ENCODE results near the gene C19orf25.
"Not testable (repeated sequence)": the region's sequence is repeated elsewhere in the genome, so short reads cannot be mapped to it uniquely, and the experiment has no call there.

C19orf25 gene

DNA sequence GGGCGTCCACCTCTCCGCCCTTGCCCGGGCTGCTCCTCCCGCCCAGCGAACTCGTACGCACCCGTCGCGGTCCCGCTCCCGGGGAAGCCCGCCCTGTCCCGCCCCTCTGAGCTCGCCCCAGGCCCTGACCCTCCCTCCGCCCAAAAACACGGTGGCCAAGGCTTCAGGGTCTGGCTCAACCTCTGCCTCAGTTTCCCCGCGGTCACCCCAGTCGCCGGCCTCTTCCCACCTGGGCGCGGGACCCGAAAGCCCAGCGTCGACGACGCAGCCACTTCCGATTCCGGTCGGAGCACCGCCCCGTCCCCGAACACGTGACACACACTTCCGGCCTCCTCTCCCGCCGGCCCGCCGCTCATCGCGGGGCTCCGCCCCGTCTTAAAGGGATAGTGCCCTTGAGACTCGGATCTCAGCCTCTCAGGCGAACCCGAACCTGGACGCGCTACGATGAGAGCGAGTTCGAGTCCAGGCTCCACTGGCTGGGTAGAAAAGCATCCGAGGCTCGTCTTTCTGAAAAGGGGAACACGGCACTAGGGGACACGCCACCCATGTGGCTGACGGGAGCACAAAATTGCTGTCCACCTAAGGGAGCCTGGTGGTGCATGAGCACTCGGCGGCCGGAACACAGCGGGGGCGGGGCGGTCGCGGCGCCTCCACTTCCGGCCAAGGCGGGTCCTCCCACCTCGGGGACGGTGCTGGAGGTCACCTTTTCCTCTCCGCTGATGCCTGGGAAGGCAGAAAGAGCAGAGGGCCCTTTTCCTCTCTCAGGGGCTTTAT lies at the start of gene C19orf25:
Gene C19orf25 (minus strand): TSS at position 282 of the 774 bp plus-strand sequence. CDS start 312 bp downstream, outside the sequence.
- DNase-seq (ENCODE audit: low spot score), result peak; percentile 97

DNA sequence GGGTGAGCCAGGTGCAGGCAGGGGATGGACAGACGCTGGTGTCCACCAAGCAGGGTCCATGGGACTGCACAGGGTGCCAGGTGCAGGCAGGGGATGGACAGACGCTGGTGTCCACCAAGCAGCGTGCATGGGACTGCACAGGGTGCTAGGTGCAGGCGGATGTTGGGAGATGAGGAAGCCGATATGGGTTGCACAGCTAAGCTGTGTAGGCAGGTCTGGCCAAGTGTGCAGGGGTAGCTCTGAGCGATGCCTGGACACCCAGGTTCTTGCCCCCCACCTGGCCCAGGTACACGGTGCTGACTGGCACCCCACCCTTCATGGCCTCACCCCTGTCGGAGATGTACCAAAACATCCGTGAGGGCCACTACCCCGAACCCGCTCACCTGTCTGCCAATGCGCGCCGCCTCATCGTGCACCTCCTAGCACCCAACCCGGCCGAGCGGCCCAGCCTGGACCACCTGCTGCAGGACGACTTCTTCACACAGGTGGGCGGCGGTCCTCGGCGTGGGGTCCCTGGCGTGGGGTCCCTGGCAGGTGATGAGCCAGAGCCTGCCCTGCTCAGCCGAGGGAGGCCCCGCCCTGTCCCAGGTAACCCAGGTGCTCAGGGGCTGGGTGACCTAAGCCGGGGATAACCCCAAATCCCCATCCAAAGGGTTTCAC lies 48.8 kb upstream of the C19orf25 start:
- DNase-seq (ENCODE audit: low spot score), result no peak

DNA sequence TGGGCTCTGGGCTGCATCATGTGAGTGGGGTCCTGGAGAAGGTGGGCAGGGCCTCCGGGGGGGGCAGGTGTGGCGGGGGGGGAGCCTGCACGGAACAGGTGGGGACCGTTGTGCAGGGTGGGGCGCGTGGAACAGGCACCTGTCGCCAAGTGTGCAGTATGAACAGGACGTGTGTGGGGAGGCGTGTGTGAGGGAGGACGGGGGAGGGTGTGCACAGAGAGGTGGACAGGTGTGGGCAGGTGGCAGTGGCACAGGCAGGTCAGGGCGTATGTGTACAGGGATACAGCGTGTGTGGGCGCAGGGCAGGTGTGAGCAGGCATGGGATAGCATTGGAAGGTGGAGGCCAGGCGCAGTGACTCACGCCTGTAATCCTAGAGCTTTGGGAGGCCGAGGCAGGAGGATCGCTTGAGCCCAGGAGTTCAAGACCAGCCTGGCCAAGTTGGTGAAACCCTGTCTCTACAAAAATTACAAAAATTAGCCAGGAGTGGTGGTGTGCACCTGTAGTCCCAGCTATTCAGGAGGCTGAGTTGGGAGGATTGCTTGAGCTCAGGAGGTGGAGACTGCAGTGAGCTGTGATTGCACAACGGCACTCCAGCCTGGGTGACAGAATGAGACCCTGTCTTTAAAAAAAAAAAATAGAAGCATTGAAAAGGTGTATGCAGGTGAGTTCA lies 48.1 kb upstream of the C19orf25 start:
- DNase-seq (ENCODE audit: low spot score), result no peak

DNA sequence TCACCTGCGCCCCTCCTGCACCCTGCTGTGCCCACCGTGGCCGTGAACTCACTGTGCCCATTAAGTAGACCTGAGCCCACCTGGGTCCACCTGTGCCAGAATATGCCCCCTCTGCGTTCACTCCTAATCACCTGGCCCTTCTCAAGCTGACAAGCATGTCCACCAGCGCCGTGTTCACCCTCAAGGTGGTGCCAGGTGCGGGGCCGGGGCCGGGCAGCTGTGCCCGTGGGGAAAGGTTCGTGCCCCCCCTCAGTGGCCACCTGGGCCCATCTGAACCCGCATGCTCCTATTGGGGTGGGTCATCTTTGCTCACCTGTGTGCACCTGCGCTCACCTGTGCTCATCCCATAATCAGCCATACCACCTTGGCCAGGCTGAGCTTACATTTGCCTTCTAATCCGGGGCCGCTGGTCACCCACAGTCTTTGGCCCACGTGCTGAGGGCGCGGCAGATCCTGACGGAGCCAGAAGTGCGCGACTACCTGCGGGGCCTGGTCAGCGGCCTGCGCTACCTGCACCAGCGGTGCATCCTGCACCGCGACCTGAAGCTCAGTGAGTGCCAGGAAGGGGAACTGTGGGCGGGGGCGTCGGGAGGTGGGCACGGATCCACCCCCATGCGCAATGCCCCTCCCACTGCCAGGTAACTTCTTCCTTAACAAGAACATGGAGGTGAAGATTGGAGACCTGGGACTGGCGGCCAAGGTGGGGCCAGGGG lies 47.2 kb upstream of the C19orf25 start:
- DNase-seq (ENCODE audit: low spot score), result no peak

DNA sequence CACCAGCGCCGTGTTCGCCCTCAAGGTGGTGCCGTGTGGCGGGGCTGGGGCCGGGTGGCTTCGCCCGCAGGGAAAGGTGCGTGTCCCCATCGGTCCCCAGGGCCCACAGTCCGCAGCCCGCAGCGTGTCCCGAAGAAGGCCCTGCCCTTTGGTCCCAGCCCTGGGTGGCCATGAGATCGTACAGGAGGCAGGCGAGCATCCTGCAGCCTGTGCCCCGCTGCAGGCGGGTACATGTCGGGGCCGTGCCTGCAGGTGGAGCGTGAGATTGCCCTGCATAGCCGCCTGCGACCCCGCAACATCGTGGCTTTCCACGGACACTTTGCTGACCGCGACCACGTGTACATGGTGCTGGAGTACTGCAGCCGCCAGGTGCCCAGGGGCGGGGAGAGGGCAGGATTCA lies 46.3 kb upstream of the C19orf25 start:
- DNase-seq (ENCODE audit: low spot score), result no peak

DNA sequence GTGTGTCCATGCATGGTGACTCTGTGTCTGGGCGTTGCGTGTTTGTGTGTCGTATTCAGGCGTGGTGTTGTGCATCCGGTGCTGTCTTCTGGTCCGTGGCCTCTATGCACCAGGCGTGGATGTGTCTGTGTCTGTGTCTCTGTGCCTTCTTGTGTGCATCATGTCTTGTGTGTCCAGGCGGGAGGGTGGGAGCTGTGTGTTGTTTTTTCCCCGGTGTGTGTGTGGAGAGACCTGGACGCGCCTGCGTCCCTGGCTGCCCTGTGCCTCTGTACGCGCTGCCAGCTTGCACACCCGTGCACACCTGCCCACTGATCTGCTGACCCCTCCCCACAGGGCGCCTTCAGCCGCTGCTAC lies 45.9 kb upstream of the C19orf25 start:
- no peak for DNase-seq (ENCODE audit: low spot score)

GRCh38 chr19:1524287-1524971 lies 45.4 kb upstream of the C19orf25 start:
- no peak for DNase-seq (ENCODE audit: low spot score)

- peak; percentile 66 for DNase-seq (ENCODE audit: low spot score)
These were observed 44.6 kb upstream of the C19orf25 start, which contains the start of gene PLK5 for GRCh38 chr19:1523412-1524286. PLK5 (plus strand) TSS chr19:1524077; CDS start chr19:1526997, 2,920 bp downstream.

DNA sequence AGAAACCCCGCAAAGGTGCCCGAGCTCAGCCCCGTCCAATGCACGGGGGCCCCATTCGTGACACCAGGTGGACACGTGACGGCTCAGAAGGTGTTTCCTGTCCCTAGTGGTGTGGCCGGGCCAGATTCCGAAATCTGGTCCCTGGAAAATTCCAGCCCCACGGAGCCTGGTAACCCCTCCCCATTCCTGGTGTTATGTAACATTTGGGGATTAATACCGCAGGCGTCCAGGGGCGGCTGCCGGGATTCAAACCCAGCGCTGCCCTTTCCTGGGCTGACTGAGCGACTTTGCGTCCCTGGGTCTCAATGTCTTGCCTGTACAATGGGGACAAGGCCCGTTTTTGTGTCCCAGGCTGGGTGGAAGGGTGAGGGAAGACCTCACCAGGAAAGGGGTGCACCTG lies 43.8 kb upstream of the C19orf25 start:
- DNase-seq (ENCODE audit: low spot score), result no peak

DNA sequence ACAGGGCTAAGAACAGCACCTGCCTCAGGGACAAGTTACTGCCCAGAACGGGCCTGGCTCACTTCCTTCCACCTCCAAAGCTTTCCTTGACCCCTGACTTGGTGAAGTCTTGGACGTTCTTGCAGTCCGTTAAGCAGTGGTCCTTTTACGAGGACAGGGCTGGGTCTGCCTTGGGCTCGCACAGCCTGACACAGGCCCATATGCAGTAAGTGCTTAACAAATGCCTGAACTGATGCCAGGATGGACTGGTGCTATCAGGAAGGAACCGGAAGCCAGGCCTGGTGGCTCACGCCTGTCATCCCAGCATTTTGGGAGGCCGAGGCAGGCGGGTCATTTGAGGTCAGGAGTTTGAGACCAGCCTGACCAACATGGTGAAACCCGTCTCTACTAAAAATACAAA lies 43.0 kb upstream of the C19orf25 start:
- no peak for DNase-seq (ENCODE audit: low spot score)

DNA sequence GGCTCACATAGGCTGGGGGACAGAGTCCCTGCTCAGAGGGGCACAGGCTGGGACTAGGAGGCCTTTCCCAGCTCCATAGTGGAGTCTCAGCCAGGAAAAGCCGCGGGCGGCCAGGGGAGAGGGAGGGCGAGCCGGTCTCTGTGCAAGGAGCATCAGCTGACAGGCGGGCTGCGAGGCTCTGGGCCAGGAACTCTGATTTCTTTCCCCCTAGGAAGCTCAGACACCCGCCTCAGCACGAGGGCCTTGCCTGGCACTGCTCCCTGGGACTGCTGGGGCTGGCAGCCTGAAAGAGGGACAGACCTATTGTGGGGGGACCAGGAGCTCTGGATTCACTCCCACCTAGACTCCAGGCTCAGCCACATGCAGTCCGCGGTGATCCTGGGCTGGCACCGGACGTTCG lies 42.6 kb upstream of the C19orf25 start:
- DNase-seq (ENCODE audit: low spot score), result no peak

DNA sequence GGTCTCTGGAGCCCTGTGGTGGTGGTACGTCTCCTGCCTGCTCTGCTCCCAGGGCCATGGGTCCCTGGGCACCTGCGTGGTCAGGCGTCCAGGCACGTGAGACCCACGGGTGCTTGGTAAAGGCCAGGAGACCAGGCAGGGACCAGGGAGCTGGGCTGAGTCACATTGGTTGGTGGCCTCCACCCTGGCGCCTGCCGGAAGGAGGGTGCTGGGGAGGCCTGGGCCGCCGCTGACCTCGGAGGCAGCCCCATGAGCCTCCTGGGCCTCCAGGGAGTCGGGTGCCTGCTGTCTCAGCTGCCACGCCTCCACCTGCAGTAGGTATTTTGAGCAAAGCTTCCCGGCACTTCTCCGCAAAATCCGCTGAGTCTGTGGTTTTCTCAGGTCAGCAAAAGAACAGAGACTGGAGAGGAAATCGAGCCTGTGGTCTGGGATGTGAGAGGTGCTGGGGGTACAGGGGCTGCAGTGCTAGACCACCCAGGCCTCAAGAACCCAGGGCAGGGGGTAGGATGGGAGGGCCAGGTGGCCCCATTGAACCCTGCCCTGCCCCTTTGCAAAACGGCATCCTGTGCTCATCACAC lies 41.3 kb upstream of the C19orf25 start:
- DNase-seq (ENCODE audit: low spot score), result no peak

DNA sequence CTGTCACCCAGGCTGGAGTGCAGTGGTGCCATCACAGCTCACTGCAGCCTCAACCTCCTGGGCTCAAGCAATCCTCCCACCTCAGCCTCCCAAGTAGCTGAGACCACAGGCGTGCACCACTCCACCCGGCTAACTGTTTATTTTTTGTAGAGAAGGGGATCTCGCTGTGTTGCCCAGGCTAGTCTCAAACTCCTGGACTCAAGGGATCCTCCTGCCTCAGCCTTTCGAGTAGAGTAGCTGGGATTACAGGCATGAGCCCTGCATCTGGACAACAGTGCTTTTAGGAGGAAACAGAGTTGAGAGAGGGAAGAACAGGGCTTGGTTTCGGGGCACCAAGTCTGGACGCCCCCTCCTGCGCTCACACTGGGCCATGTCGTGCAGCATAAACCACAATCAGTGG lies 40.8 kb upstream of the C19orf25 start:
- not testable (repeated sequence) for DNase-seq (ENCODE audit: low spot score)

DNA sequence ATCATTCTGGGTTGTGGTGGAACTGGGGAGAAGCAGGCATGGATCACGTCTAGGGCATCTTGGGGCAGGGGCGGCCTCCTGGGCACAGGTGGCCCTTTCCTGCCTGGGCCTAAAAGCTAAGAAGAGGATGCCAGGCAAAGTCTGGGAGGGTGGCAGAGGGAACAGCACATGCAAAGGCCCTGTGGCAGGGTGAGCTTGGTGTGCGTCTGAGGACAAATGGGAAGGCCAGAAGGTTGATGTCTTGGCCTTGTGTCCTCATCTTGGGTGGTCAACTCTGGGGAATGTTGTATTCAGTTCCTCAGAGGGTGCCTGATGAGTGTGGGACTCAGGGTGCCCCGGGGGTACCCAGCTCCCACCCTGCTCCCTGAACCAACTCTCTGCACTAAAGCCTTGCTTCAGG lies 39.5 kb upstream of the C19orf25 start:
- DNase-seq (ENCODE audit: low spot score), result no peak

DNA sequence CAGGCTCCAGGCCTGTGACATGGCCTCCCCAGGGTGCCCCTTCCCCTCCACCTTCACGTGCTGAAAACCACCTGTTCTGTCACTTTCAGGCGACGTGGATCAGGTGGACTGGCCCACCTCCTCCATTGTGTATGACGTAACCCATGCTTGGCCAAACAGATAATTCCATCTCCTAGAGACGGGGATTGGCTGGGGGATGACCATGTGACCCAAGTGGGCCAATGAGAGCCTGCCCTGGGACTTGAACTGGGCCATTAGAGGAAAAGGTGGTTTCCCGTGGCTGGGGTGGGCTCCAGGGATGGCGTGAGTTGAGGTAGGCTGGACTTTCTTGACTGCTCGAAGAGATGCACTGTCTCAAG lies 37.4 kb upstream of the C19orf25 start:
- no peak for DNase-seq (ENCODE audit: low spot score)

GRCh38 chr19:1514986-1515721 lies 36.1 kb upstream of the C19orf25 start:
- DNase-seq (ENCODE audit: low spot score), result no peak

DNA sequence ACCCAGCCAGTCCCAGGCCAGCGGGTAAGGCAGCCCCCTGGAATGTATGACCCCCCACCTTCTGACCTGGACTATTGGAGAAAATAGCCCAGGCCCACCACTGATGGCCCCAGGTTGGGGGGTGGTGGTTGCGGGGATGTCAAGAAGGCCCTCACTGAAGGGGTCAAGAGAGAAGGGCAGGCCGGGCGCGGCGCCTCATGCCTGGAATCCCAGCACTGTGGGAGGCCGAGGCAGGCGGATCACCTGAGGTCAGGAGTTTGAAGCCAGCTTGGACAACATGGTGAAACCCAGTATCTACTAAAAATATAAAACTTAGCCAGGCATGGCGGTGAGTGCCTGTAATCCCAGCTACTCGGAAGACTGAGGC lies 35.3 kb upstream of the C19orf25 start:
- no peak for DNase-seq (ENCODE audit: low spot score)

GRCh38 chr19:1513499-1514294 lies 34.7 kb upstream of the C19orf25 start:
- DNase-seq (ENCODE audit: low spot score), result no peak
